HepG2 (cell line): ENCODE measurements around the gene RAB20. TPM values are rescaled to one million over a fixed set of nuclear protein-coding genes. Genes with fewer than 3 reads are reported as not detected.

Experiments
- CTCF ChIP-seq: sonication (generic); formaldehyde crosslinking; IDR thresholded peaks from 2 replicates; pipeline ENCODE4 v1.5.0; 2020; ENCODE audit warnings: mild to moderate bottlenecking, missing genetic modification reagents, moderate library complexity
- GRHL1 ChIP-seq: sonication (generic); formaldehyde crosslinking; conservative IDR thresholded peaks from 2 replicates; pipeline ENCODE4 v1.8.0; 2022; ENCODE audit warnings: missing genetic modification reagents
- HDAC6 ChIP-seq: fragments of 200-600 bp; sonication (generic); IDR thresholded peaks from 2 replicates; pipeline ENCODE4 v1.7.0; 2017; ENCODE audit warnings: mild to moderate bottlenecking, antibody characterized with exemption, low read length, low read depth
- MEIS2 ChIP-seq: sonication (generic); formaldehyde crosslinking; IDR thresholded peaks from 2 replicates; pipeline ENCODE4 v1.9.0; 2021; ENCODE audit warnings: mild to moderate bottlenecking, missing genetic modification reagents
- PAF1 ChIP-seq: IDR thresholded peaks from 2 replicates; pipeline ENCODE4 v1.6.1; 2016; ENCODE audit warnings: missing genetic modification reagents, missing compliant biosample characterization
- PBX3 ChIP-seq: sonication (generic); formaldehyde crosslinking; IDR thresholded peaks from 2 replicates; pipeline ENCODE4 v1.8.1; 2023; ENCODE audit warnings: missing genetic modification reagents, inconsistent platforms, borderline replicate concordance
- REPIN1 ChIP-seq: sonication (generic); formaldehyde crosslinking; IDR thresholded peaks from 2 replicates; pipeline ENCODE4 v1.8.0; 2022; ENCODE audit warnings: missing genetic modification reagents, low read depth, mild to moderate bottlenecking, borderline replicate concordance
- RFX1 ChIP-seq: fragments of 450-650 bp; IDR thresholded peaks from 2 replicates; pipeline ENCODE4 v1.6.1; 2017
- STAT5B ChIP-seq: sonication (generic); formaldehyde crosslinking; IDR thresholded peaks from 2 replicates; pipeline ENCODE4 v1.4.0; 2020; ENCODE audit warnings: missing genetic modification reagents
- U2AF1 ChIP-seq: fragments of 200-400 bp; formaldehyde crosslinking; optimal IDR thresholded peaks from 2 replicates; pipeline ENCODE3; 2017; ENCODE audit warnings: mild to moderate bottlenecking, low read depth, low read length
- ZNF136 ChIP-seq: sonication (generic); formaldehyde crosslinking; IDR thresholded peaks from 2 replicates; pipeline ENCODE4 v1.8.1; 2022; ENCODE audit warnings: low read depth, mild to moderate bottlenecking, moderate library complexity, missing genetic modification reagents
- ZNF274 ChIP-seq: sonication (generic); formaldehyde crosslinking; IDR thresholded peaks from 2 replicates; pipeline ENCODE4 v1.5.1; 2020; ENCODE audit warnings: mild to moderate bottlenecking, missing genetic modification reagents
- ZNF276 ChIP-seq: sonication (generic); formaldehyde crosslinking; IDR thresholded peaks from 2 replicates; pipeline ENCODE4 v1.4.0; 2020; ENCODE audit warnings: mild to moderate bottlenecking, low read depth, missing genetic modification reagents
- ZNF839 ChIP-seq: sonication (generic); formaldehyde crosslinking; IDR thresholded peaks from 2 replicates; pipeline ENCODE4 v1.4.0; 2020; ENCODE audit warnings: missing genetic modification reagents, mild to moderate bottlenecking, borderline replicate concordance
- ZUFSP ChIP-seq: sonication (generic); formaldehyde crosslinking; IDR thresholded peaks from 2 replicates; pipeline ENCODE4 v1.9.0; 2021; ENCODE audit warnings: missing genetic modification reagents, mild to moderate bottlenecking, borderline replicate concordance
- polyA plus RNA-seq, 8 experiments: library from polyadenylated mRNA; depleted of rRNA in 3 of 8; stranded (reverse) in 7 of 8; unstranded in 1 of 8; fragments of >200 nt; fragmentation: Illumina TruSeq in 4 of 8; extraction: Trizol in 4 of 8; gene quantifications; 2 replicates each; pipeline versions ENCODE4 v1.2.1 to v1.2.3, GENCODE V29; 2011 to 2016; ENCODE audit warnings: low read depth in 4 of 8, missing spikeins in 1 of 8, mixed read lengths in 1 of 8; ENCODE audit not compliant: insufficient read depth in 1 of 8
- total RNA-seq, 5 experiments: library from RNA; depleted of rRNA; stranded (reverse); fragments of >200 nt; fragmentation: Illumina TruSeq; extraction: Trizol; gene quantifications; 2 replicates each; pipeline ENCODE4 v1.2.3, GENCODE V29; 2016; ENCODE audit warnings: low read depth in 1 of 5

The RAB20 gene
- total and polyA plus RNA-seq, 2 of the 13 experiments (the other 11 are each of a cell fraction or from before 2014, with no cell fraction given), result 15.6 to 30.5 TPM

GRCh38 chr13:110561344-110562035, at the start of gene RAB20 (continued):
- TF ChIP-seq ZUFSP (CRISPR knock-in tag) (no peak), HDAC6 (no peak), RFX1 (no peak), PBX3 (CRISPR knock-in tag) (no peak), ZNF276 (no peak; the same call in 1 of the 2 replicates), REPIN1 (CRISPR knock-in tag) (0 out of 2 replicates have a peak, but pooled peaks have one; percentile 54), CTCF (CRISPR knock-in tag) (no peak; the same call in 1 of the 2 replicates), PAF1 (CRISPR knock-in tag) (no peak), ZNF136 (no peak), ZNF839 (CRISPR knock-in tag) (no peak), GRHL1 (no peak), STAT5B (CRISPR knock-in tag) (no peak), ZNF274 (CRISPR knock-in tag) (no peak; the same call in 1 of the 2 replicates), U2AF1 (no peak), MEIS2 (CRISPR knock-in tag) (no peak; the same call in none of the 2 replicates)
